Activated T-helper 17 cell treated with anti-CD3 and anti-CD28 coated beads, Interleukin-2, amount 50 U/mL, for 72 hours (primary cell): ENCODE data around the gene ADIPOR2. TPM values are rescaled to one million over a fixed set of nuclear protein-coding genes. Genes with fewer than 3 reads are reported as not detected.

Experiments used
- total RNA-seq, 2 donors: library from RNA; stranded (reverse); gene quantifications; one replicate each; pipeline ENCODE4 v1.2.3, GENCODE V29; 2022

ADIPOR2 gene
- total RNA-seq, 2 donors from 2014 or later, result 40.0 to 52.9 TPM

Other genes with a start within 250 kb of the ADIPOR2 start
- gene FBXL14, start 96.5 kb upstream of the ADIPOR2 start, total RNA-seq, result 10 to 100 TPM; 22.2 to 29.8 TPM
- gene WNT5B, start 61.8 kb upstream of the ADIPOR2 start, total RNA-seq, result under 1 TPM; 0.26 to 0.30 TPM
- not detected for gene LRTM2, start 129.5 kb downstream of the ADIPOR2 start, total RNA-seq
- 10 to 100 TPM; 13.7 to 23.0 TPM for gene CACNA2D4, start 227.6 kb downstream of the ADIPOR2 start, total RNA-seq